ENCODE results near the gene UBXN7.

Gene UBXN7

DNA sequence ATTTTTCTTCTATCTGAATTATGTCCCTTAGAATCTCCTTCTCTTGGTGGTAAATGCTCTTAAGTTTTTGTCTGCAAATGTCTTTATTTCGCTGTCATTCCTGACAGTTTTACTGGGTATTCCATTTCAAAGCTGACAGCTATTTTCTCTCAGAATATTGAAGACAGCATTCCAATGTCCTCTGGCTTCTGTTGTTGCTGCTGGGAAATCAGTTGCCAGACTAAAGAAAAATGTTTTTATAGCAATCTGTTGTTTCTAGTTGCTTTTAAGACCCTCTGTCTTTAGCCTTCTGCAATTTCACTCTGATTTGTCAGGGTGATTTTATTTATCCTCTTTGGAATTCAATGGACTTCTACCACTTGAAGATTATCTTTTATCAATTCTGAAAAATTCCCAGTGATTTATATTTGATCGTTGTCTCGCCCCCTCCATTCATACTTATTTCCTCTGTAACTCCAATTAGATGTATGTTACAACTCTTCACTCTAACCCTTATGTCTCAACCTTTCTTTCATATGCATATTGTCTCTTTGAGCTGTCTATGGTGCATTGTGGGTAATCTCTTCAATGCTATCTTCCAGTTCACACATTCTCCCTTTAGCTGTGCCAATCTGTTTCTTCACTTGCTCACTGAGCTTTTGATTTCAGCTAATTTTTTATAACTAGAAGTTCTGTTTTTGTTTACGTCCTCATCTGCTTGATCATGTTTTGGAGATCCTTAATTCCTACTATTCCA is 23.5 kb downstream of the UBXN7 start:
- Histone ChIP-seq H4K20me1 (ENCODE audit: insufficient read depth, low read length) (peaks cover 15% of the 10 kb centered on the region; the same call in 1 of the 2 replicates), H2AFZ (ENCODE audit: low read depth, low read length) (no peak overlapping the region), H3K9me3 (ENCODE audit: insufficient read depth, low read length, severe bottlenecking) (no peaks in the 10 kb centered on the region), H3K9ac (ENCODE audit: low read depth, low read length) (no peak overlapping the region), H3K4me2 (ENCODE audit: insufficient read depth, low read length) (no peak overlapping the region), H3K27ac (ENCODE audit: low read length) (no peak overlapping the region), H3K79me2 (ENCODE audit: insufficient read depth, low read length) (peaks cover 85% of the 10 kb centered on the region), H3K36me3 (ENCODE audit: insufficient read depth, low read length) (peaks cover 23% of the 10 kb centered on the region), H3K4me1 (ENCODE audit: insufficient read depth, low read length) (no peaks in the 10 kb centered on the region), H3K27me3 (ENCODE audit: insufficient read depth, low read length, poor library complexity) (no peaks in the 10 kb centered on the region), H3K4me3 (ENCODE audit: low read depth in 1 of 2, low read length in 2 of 2) (no peak overlapping the region)
- no peak for ATAC-seq (ENCODE audit: insufficient read depth, low read depth)
- TF ChIP-seq, protein P1, sequence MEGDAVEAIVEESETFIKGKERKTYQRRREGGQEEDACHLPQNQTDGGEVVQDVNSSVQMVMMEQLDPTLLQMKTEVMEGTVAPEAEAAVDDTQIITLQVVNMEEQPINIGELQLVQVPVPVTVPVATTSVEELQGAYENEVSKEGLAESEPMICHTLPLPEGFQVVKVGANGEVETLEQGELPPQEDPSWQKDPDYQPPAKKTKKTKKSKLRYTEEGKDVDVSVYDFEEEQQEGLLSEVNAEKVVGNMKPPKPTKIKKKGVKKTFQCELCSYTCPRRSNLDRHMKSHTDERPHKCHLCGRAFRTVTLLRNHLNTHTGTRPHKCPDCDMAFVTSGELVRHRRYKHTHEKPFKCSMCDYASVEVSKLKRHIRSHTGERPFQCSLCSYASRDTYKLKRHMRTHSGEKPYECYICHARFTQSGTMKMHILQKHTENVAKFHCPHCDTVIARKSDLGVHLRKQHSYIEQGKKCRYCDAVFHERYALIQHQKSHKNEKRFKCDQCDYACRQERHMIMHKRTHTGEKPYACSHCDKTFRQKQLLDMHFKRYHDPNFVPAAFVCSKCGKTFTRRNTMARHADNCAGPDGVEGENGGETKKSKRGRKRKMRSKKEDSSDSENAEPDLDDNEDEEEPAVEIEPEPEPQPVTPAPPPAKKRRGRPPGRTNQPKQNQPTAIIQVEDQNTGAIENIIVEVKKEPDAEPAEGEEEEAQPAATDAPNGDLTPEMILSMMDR (IDR thresholded peaks at IDR 0.05; ENCODE audit: borderline replicate concordance, extremely low read depth, low read length, poor library complexity, severe bottlenecking): no peak
- no peak for TF ChIP-seq EZH2 (IDR thresholded peaks at IDR 0.05; ENCODE audit: borderline replicate concordance, low read depth, low read length, severe bottlenecking)
- DNase-seq: no peak

DNA sequence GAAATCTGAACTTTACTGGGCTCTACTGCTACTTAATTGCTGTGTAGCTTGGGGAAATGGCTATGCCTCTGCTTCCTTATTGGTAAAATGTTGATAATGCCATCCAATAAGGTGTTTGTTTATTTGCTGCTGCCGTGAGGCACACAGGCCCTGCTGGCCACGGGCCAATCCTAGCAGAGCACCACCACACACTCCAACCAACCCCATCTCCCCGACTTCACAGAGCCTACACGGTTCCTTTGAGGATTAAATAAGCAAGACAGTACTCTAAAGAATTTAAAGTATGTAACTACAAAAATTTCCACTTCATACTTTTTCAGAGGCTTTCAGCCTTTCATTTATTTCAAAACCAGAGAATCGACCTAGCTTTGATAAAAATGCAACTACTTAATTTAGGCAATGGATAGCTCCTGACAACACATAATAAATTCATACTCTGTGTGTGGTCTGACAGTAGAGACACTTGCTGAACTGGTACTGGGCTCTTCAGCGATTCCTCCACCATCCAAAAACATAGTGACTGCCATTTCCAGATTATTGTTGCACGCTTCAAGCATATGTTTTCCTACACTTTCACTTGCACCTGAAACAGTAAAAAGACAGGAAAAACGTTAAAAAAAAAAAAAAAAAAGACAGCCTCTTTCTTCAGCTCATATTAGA is 25.3 kb downstream of the UBXN7 start:
- H3K9ac ChIP-seq (ENCODE audit: low read depth, low read length): no peak overlapping the region
- no peak overlapping the region for H3K4me3 ChIP-seq (ENCODE audit: low read depth in 1 of 2, low read length in 2 of 2)
- ATAC-seq (ENCODE audit: insufficient read depth, low read depth): no peak
- no peaks in the 10 kb centered on the region for H3K27me3 ChIP-seq (ENCODE audit: insufficient read depth, low read length, poor library complexity)
- H3K9me3 ChIP-seq (ENCODE audit: insufficient read depth, low read length, severe bottlenecking): no peaks in the 10 kb centered on the region
- no peak overlapping the region for H2AFZ ChIP-seq (ENCODE audit: low read depth, low read length)
- no peak for DNase-seq
- peaks cover 27% of the 10 kb centered on the region for H3K36me3 ChIP-seq (ENCODE audit: insufficient read depth, low read length)
- peaks cover 10% of the 10 kb centered on the region; the same call in 1 of the 2 replicates for H4K20me1 ChIP-seq (ENCODE audit: insufficient read depth, low read length)
- no peaks in the 10 kb centered on the region for H3K4me1 ChIP-seq (ENCODE audit: insufficient read depth, low read length)
- H3K4me2 ChIP-seq (ENCODE audit: insufficient read depth, low read length): no peak overlapping the region
- peaks cover 76% of the 10 kb centered on the region for H3K79me2 ChIP-seq (ENCODE audit: insufficient read depth, low read length)
- TF ChIP-seq, protein P1 (IDR thresholded peaks at IDR 0.05; ENCODE audit: borderline replicate concordance, extremely low read depth, low read length, poor library complexity, severe bottlenecking): no peak
- TF ChIP-seq EZH2 (IDR thresholded peaks at IDR 0.05; ENCODE audit: borderline replicate concordance, low read depth, low read length, severe bottlenecking): no peak
- no peak overlapping the region for H3K27ac ChIP-seq (ENCODE audit: low read length)

DNA sequence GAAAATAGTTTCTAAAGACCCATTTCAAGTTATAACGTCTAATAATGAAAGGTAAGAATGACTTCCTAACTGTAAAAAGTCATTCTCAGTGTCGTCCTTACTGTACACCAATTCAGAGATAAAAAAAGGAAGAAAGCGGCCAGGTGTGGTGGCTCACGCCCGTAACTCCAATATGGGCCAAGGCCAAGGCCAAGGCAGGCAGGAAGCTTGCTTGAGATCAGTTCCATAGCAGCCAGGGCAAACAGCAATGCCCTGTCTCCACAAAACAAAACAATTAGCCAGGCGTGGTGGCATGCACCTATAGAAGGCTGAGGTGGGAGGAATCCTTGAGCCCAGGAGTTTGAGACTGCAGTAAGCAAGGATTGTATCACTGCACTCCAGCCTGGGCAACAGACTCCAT is 31.9 kb downstream of the UBXN7 start:
- H3K4me2 ChIP-seq (ENCODE audit: insufficient read depth, low read length): no peak overlapping the region
- no peak overlapping the region for H3K4me3 ChIP-seq (ENCODE audit: low read depth in 1 of 2, low read length in 2 of 2)
- no peaks in the 10 kb centered on the region for H3K4me1 ChIP-seq (ENCODE audit: insufficient read depth, low read length)
- no peak for ATAC-seq (ENCODE audit: insufficient read depth, low read depth)
- no peaks in the 10 kb centered on the region for H3K27me3 ChIP-seq (ENCODE audit: insufficient read depth, low read length, poor library complexity)
- peaks cover 20% of the 10 kb centered on the region for H3K79me2 ChIP-seq (ENCODE audit: insufficient read depth, low read length)
- no peak overlapping the region for H3K9ac ChIP-seq (ENCODE audit: low read depth, low read length)
- H3K36me3 ChIP-seq (ENCODE audit: insufficient read depth, low read length): peaks cover 54% of the 10 kb centered on the region
- TF ChIP-seq, protein P1 (IDR thresholded peaks at IDR 0.05; ENCODE audit: borderline replicate concordance, extremely low read depth, low read length, poor library complexity, severe bottlenecking): no peak
- no peak for TF ChIP-seq EZH2 (IDR thresholded peaks at IDR 0.05; ENCODE audit: borderline replicate concordance, low read depth, low read length, severe bottlenecking)
- H2AFZ ChIP-seq (ENCODE audit: low read depth, low read length): no peak overlapping the region
- no peaks in the 10 kb centered on the region for H3K9me3 ChIP-seq (ENCODE audit: insufficient read depth, low read length, severe bottlenecking)
- H3K27ac ChIP-seq (ENCODE audit: low read length): no peak overlapping the region
- no peak for DNase-seq
- H4K20me1 ChIP-seq (ENCODE audit: insufficient read depth, low read length): 0 out of 2 replicates have a peak, but pooled peaks cover 7% of the 10 kb centered on the region

Measured in DND-41 (cell line).